Neural cell (in vitro differentiated cells): ENCODE results near the gene ACSS2. TPM values are rescaled to one million over a fixed set of nuclear protein-coding genes. Genes with fewer than 3 reads are reported as not detected.

Experiments
- H2AFZ ChIP-seq: fragments of 200-600, 300-800 bp; sonication (generic), shearing (Covaris generic); 2 replicates; pipeline ENCODE4 v1.6.0; 2014; ENCODE audit warnings: low read depth, mild to moderate bottlenecking, antibody characterized with exemption, low read length, moderate library complexity
- H3F3A ChIP-seq: fragments of 200-600 bp; shearing (Covaris generic); 2 replicates; pipeline ENCODE4 v1.6.1; 2016; ENCODE audit warnings: mild to moderate bottlenecking, moderate library complexity, mixed read lengths, antibody characterized with exemption, low read length; ENCODE audit not compliant: insufficient read depth, poor library complexity, severe bottlenecking
- H3K27ac ChIP-seq: fragments of 200-600, 300-800 bp; sonication (generic), shearing (Covaris generic); 2 replicates; pipeline ENCODE4 v1.5.1; 2014; ENCODE audit warnings: mild to moderate bottlenecking, low read length, moderate library complexity
- H3K27me3 ChIP-seq: fragments of 300-800, 200-600 bp; sonication (generic), shearing (Covaris generic); 2 replicates; pipeline ENCODE4 v1.6.0; 2014; ENCODE audit warnings: mild to moderate bottlenecking, low read depth, low read length, moderate library complexity; ENCODE audit not compliant: insufficient read depth
- H3K36me3 ChIP-seq: fragments of 300-800, 200-600 bp; sonication (generic), shearing (Covaris generic); 2 replicates; pipeline ENCODE4 v1.5.1; 2014; ENCODE audit warnings: mild to moderate bottlenecking, antibody characterized with exemption, low read length, moderate library complexity; ENCODE audit not compliant: insufficient read depth
- H3K4me2 ChIP-seq: fragments of 300-800, 200-600 bp; sonication (generic), shearing (Covaris generic); 2 replicates; pipeline ENCODE4 v1.6.0; 2014; ENCODE audit warnings: mild to moderate bottlenecking, low read length
- H3K4me3 ChIP-seq: fragments of 300-800, 200-600 bp; sonication (generic), shearing (Covaris generic); 2 replicates; pipeline ENCODE4 v1.5.1; 2014; ENCODE audit warnings: mild to moderate bottlenecking, low read length, moderate library complexity
- H3K79me2 ChIP-seq: fragments of 200-600 bp; shearing (Covaris generic); replicated peaks from 2 replicates; pipeline ENCODE4 v1.6.0; 2014; ENCODE audit warnings: mild to moderate bottlenecking, low read length, moderate library complexity; ENCODE audit not compliant: insufficient read depth
- H3K9ac ChIP-seq: fragments of 300-800, 200-600 bp; sonication (generic), shearing (Covaris generic); 2 replicates; pipeline ENCODE4 v1.6.1; 2016; ENCODE audit warnings: mild to moderate bottlenecking, low read length, mixed read lengths
- H3K9me2 ChIP-seq: fragments of 200-600 bp; shearing (Covaris generic); 2 replicates; pipeline ENCODE4 v1.6.1; 2016; ENCODE audit warnings: mild to moderate bottlenecking, low read length, mixed read lengths; ENCODE audit not compliant: insufficient read depth
- H3K9me3 ChIP-seq: fragments of 200-600, 300-800 bp; sonication (generic), shearing (Covaris generic); 2 replicates; pipeline ENCODE4 v1.6.1; 2016; ENCODE audit warnings: mild to moderate bottlenecking, mixed run types, low read length, moderate library complexity, mixed read lengths
- H4K20me1 ChIP-seq: fragments of 200-600 bp; shearing (Covaris generic); 2 replicates; pipeline ENCODE4 v1.6.1; 2016; ENCODE audit warnings: mild to moderate bottlenecking, mixed run types; ENCODE audit not compliant: insufficient read depth
- EP300 ChIP-seq: fragments of 450-650 bp; conservative IDR thresholded peaks from 2 replicates; pipeline ENCODE4 v1.6.1; 2014; ENCODE audit warnings: antibody characterized with exemption, mild to moderate bottlenecking, moderate library complexity; ENCODE audit not compliant: poor library complexity, severe bottlenecking
- EZH2 ChIP-seq: fragments of 200-600, 300-800 bp; shearing (Covaris generic), sonication (generic); IDR thresholded peaks from 2 replicates; pipeline ENCODE4 v1.6.1; 2014; ENCODE audit warnings: antibody characterized with exemption, low read length, borderline replicate concordance, mild to moderate bottlenecking; ENCODE audit not compliant: insufficient read depth, poor library complexity, severe bottlenecking
- MXI1 ChIP-seq: fragments of 450-650 bp; conservative IDR thresholded peaks from 2 replicates; pipeline ENCODE4 v1.6.1; 2014; ENCODE audit warnings: antibody characterized with exemption, mild to moderate bottlenecking; ENCODE audit not compliant: poor library complexity, severe bottlenecking
- POLR2AphosphoS5 ChIP-seq: IDR thresholded peaks from 2 replicates; pipeline ENCODE4 v1.6.1; 2012
- RAD21 ChIP-seq: fragments of 450-650 bp; conservative IDR thresholded peaks from 2 replicates; pipeline ENCODE4 v1.6.1; 2014; ENCODE audit warnings: antibody characterized with exemption, mild to moderate bottlenecking, moderate library complexity
- SMC3 ChIP-seq: fragments of 450-650 bp; conservative IDR thresholded peaks from 2 replicates; pipeline ENCODE4 v1.6.1; 2014; ENCODE audit warnings: antibody characterized with exemption, mild to moderate bottlenecking, moderate library complexity; ENCODE audit not compliant: poor library complexity
- TAF1 ChIP-seq: IDR thresholded peaks from 2 replicates; pipeline ENCODE4 v1.6.1; 2012; ENCODE audit warnings: low read depth
- polyA plus RNA-seq: library from polyadenylated mRNA; depleted of rRNA; stranded (reverse); fragments of >200 nt; gene quantifications from 2 replicates; pipeline ENCODE4 v1.2.3, GENCODE V29; 2014
- TF ChIP-seq, protein P1 (sequence below): IDR thresholded peaks from 2 replicates; pipeline ENCODE4 v1.6.1; 2012; ENCODE audit warnings: borderline replicate concordance
- TF ChIP-seq, protein P2 (sequence below): fragments of 450-650 bp; IDR thresholded peaks from 2 replicates; pipeline ENCODE4 v1.5.1; 2014; ENCODE audit warnings: antibody characterized with exemption, mild to moderate bottlenecking, moderate library complexity; ENCODE audit not compliant: poor library complexity, severe bottlenecking

ACSS2 gene
- polyA plus RNA-seq, 1 donor from 2014 or later: 12.3 TPM

DNA sequence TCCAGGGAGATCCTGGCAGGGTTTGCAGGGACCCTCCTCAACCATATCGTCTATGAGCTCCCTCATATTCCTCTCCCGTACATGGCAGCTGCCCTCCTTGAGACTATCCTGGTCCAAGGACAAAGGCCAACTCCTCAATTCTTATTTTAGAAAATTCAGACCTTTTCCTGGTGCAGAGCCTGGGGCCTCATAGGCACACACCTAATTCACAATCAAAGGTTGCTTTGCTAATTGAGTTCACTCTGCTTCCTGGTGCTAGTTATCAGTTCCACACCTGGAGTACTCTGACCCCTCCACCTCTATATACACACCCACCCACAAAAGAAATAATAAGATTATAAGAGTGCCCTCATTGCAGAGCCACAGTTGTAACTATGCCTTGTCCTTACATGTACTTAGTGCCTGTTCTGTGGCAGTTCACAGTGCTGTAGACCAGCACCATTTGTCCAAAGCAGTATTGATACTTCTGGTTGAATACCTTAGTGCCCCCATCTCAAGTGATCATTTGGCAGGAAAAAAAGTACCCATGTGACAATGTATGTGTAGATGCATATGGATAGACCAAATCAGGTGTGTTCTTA, 40.5 kb downstream of the ACSS2 start:
- H3K36me3 ChIP-seq: no peaks in the 10 kb centered on the region

DNA sequence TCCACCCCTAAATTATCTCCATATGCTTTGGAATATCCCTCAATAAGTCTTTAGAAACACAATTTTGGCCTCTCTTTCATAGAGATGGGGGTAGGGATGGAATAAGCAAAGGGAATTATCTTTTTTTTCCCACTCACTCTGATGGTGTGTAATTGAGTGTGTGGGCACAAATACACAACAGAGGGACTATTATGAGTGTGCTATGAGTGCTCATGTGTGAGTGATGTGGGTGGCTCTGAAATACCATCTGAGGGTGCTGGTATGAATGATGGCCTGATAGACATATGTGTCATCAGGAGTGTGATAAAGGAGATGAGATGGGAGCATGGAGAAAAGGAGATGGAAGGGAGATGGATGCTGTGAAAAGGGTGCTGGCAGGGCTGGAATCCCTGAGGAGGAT, 43.6 kb downstream of the ACSS2 start:
- no peaks in the 10 kb centered on the region for H3K9me3 ChIP-seq
- no peak for TF ChIP-seq TAF1
- TF ChIP-seq, protein P1, sequence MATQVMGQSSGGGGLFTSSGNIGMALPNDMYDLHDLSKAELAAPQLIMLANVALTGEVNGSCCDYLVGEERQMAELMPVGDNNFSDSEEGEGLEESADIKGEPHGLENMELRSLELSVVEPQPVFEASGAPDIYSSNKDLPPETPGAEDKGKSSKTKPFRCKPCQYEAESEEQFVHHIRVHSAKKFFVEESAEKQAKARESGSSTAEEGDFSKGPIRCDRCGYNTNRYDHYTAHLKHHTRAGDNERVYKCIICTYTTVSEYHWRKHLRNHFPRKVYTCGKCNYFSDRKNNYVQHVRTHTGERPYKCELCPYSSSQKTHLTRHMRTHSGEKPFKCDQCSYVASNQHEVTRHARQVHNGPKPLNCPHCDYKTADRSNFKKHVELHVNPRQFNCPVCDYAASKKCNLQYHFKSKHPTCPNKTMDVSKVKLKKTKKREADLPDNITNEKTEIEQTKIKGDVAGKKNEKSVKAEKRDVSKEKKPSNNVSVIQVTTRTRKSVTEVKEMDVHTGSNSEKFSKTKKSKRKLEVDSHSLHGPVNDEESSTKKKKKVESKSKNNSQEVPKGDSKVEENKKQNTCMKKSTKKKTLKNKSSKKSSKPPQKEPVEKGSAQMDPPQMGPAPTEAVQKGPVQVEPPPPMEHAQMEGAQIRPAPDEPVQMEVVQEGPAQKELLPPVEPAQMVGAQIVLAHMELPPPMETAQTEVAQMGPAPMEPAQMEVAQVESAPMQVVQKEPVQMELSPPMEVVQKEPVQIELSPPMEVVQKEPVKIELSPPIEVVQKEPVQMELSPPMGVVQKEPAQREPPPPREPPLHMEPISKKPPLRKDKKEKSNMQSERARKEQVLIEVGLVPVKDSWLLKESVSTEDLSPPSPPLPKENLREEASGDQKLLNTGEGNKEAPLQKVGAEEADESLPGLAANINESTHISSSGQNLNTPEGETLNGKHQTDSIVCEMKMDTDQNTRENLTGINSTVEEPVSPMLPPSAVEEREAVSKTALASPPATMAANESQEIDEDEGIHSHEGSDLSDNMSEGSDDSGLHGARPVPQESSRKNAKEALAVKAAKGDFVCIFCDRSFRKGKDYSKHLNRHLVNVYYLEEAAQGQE: no peak
- no peak for TF ChIP-seq SMC3
- TF ChIP-seq, protein P2, sequence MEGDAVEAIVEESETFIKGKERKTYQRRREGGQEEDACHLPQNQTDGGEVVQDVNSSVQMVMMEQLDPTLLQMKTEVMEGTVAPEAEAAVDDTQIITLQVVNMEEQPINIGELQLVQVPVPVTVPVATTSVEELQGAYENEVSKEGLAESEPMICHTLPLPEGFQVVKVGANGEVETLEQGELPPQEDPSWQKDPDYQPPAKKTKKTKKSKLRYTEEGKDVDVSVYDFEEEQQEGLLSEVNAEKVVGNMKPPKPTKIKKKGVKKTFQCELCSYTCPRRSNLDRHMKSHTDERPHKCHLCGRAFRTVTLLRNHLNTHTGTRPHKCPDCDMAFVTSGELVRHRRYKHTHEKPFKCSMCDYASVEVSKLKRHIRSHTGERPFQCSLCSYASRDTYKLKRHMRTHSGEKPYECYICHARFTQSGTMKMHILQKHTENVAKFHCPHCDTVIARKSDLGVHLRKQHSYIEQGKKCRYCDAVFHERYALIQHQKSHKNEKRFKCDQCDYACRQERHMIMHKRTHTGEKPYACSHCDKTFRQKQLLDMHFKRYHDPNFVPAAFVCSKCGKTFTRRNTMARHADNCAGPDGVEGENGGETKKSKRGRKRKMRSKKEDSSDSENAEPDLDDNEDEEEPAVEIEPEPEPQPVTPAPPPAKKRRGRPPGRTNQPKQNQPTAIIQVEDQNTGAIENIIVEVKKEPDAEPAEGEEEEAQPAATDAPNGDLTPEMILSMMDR: no peak
- TF ChIP-seq MXI1: no peak
- no peak for TF ChIP-seq EP300
- no peak for TF ChIP-seq RAD21
- TF ChIP-seq EZH2: no peak
- no peak for TF ChIP-seq POLR2AphosphoS5
- H4K20me1 ChIP-seq: no peaks in the 10 kb centered on the region
- H3K9ac ChIP-seq: no peak overlapping the region
- H3K9me2 ChIP-seq: no peaks in the 10 kb centered on the region
- H3K36me3 ChIP-seq: no peaks in the 10 kb centered on the region
- no peaks in the 10 kb centered on the region for H3K27me3 ChIP-seq
- no peak overlapping the region for H3K4me2 ChIP-seq
- no peak overlapping the region for H3K4me3 ChIP-seq
- H3K79me2 ChIP-seq: no peaks in the 10 kb centered on the region
- H3F3A ChIP-seq: no peaks in the 10 kb centered on the region
- no peak overlapping the region for H2AFZ ChIP-seq
- H3K27ac ChIP-seq: no peak overlapping the region

More for the DNA sequence above, 40.5 kb downstream of the ACSS2 start:
- no peak overlapping the region for H3K4me3 ChIP-seq
- H3K9ac ChIP-seq: no peak overlapping the region
- H3K9me2 ChIP-seq: no peaks in the 10 kb centered on the region
- no peak overlapping the region for H3K4me2 ChIP-seq
- H3K79me2 ChIP-seq: no peaks in the 10 kb centered on the region
- no peaks in the 10 kb centered on the region for H3F3A ChIP-seq
- H2AFZ ChIP-seq: no peak overlapping the region
- H4K20me1 ChIP-seq: no peaks in the 10 kb centered on the region
- H3K27me3 ChIP-seq: no peaks in the 10 kb centered on the region
- TF ChIP-seq, protein P1: no peak
- TF ChIP-seq EP300 (no peak), EZH2 (no peak), TAF1 (no peak), POLR2AphosphoS5 (no peak), MXI1 (no peak), SMC3 (no peak), RAD21 (no peak)
- TF ChIP-seq, protein P2: no peak
- H3K9me3 ChIP-seq: no peaks in the 10 kb centered on the region
- no peak overlapping the region for H3K27ac ChIP-seq
